Upper lobe of left lung (tissue), 6 donors: ENCODE measurements around the gene TXNRD1. TPM values are rescaled to one million over a fixed set of nuclear protein-coding genes. Genes with fewer than 3 reads are reported as not detected.

Source experiments
- ATAC-seq, 2 donors: fragments of 200-7000 bp; cut with Tn5 transposase; one replicate each; pipeline ENCODE4 v1.9.1; 2022; ENCODE audit warnings: mild to moderate bottlenecking in 2 of 2, moderate library complexity in 2 of 2; ENCODE audit not compliant: low FRiP score in 2 of 2
- DNase-seq, 2 donors: peaks; one replicate each; pipeline ENCODE4 v3.0.0-alpha.2; 2019 to 2020
- H3K27ac ChIP-seq, 4 donors: fragments of 200-600 bp; sonication (generic); one replicate each; pipeline ENCODE4 v1.5.1; 2016 to 2019
- H3K27me3 ChIP-seq, 4 donors: fragments of 200-600 bp; sonication (generic); one replicate each; pipeline ENCODE4 v1.5.1; 2017 to 2019
- H3K36me3 ChIP-seq, 4 donors: fragments of 200-600 bp; sonication (generic); one replicate each; pipeline ENCODE4 v1.5.1; 2016 to 2019
- H3K4me1 ChIP-seq, 4 donors: fragments of 200-600 bp; sonication (generic); one replicate each; pipeline ENCODE4 v1.5.1; 2018 to 2019
- H3K4me3 ChIP-seq, 4 donors: fragments of 200-600 bp; sonication (generic); one replicate each; pipeline ENCODE4 v1.5.1; 2017 to 2019; ENCODE audit warnings: mild to moderate bottlenecking in 2 of 4, moderate library complexity in 1 of 4
- H3K9me3 ChIP-seq, 4 donors: fragments of 200-600 bp; sonication (generic); one replicate each; pipeline ENCODE4 v1.5.1; 2018 to 2019
- EP300 ChIP-seq, 4 donors: sonication (generic); formaldehyde crosslinking; IDR thresholded peaks; one replicate each; pipeline ENCODE4 v1.5.1; 2017; ENCODE audit warnings: antibody characterized with exemption in 4 of 4, control low read depth in 2 of 4
- POLR2A ChIP-seq, 4 donors: fragments of 450-650 bp; IDR thresholded peaks; one replicate each; pipeline ENCODE4 v1.5.1; 2016 to 2017; ENCODE audit warnings: antibody characterized with exemption in 4 of 4, mild to moderate bottlenecking in 2 of 4
- POLR2AphosphoS5 ChIP-seq, 2 donors: sonication (generic); formaldehyde crosslinking; IDR thresholded peaks; one replicate each; pipeline ENCODE4 v1.5.1; 2017; ENCODE audit warnings: antibody characterized with exemption in 2 of 2
- WGBS, 2 donors: methylation state at CpG; one replicate each; pipeline ENCODE4 v1.1.5; 2017 to 2018; 5-methylcytosine and 5-hydroxymethylcytosine counted together
- total RNA-seq, 6 donors: library from RNA; depleted of rRNA in 4 of 6; stranded (reverse); fragments of >200 nt in 4 of 6; gene quantifications; one replicate each; pipeline versions ENCODE4 v1.1.0 to v1.2.1, GENCODE V29; 2016 to 2021
- TF ChIP-seq, protein P1 (sequence below), 6 experiments: fragments of 450-650 bp in 4 of 6; fragments of 200-600 bp in 2 of 6; sonication (generic) in 2 of 6; IDR thresholded peaks; one replicate each; pipeline ENCODE4 v1.5.1; 2016 to 2019; ENCODE audit warnings: antibody characterized with exemption in 6 of 6
- donor health status: DM: no; HTN: no; CAD: no; lungs with moderate emphysema.
- donor health status: DM: no; HTN: yes; CAD: no; lungs with severe emphysema.

Gene TXNRD1
- total RNA-seq, 6 donors from 2014 or later, result 124 to 381 (median 162) TPM

DNA sequence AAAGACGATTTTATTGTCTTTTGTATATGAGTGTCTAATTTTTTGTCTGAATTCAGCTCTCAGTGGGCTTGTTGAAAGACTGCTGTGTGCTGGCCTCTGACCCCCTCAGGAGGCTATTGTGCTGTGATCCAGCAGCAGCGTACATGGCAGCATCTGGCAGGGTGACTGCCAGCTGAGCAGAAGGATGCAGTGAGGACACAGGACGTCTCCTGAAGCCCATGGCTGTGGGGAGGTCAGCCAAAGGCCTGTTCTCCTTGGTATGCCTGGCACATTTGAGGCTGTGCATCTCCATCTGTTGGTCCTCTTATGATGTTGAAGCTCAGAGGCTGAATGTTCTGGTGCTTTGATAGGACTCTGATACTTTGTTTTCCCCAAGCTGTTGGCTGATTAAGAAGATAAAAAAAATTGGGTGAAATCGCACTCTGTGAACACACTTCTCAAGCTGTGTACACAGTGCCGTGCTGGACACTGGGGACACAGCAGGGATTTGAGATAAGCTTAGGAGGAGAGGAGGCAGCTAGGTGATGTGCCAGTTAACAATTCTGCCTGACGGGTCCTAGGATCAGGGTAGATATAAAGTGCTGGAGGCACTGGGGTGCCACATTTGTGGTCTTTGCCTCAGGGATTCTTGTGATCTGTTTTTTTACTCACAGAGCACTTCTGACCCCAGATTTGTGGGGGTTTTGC, 125.5 kb downstream of the TXNRD1 start:
- H3K27me3 ChIP-seq, result no peaks in the 10 kb centered on the region
- WGBS, 2 donors, result 77 to 78% methylated on average over 6 of the region's 6 CpGs
- H3K27ac ChIP-seq, result no peak overlapping the region
- no peak overlapping the region for H3K4me3 ChIP-seq
- no peak for DNase-seq
- TF ChIP-seq EP300 (IDR thresholded peaks at IDR 0.05), result no peak
- TF ChIP-seq, protein P1, sequence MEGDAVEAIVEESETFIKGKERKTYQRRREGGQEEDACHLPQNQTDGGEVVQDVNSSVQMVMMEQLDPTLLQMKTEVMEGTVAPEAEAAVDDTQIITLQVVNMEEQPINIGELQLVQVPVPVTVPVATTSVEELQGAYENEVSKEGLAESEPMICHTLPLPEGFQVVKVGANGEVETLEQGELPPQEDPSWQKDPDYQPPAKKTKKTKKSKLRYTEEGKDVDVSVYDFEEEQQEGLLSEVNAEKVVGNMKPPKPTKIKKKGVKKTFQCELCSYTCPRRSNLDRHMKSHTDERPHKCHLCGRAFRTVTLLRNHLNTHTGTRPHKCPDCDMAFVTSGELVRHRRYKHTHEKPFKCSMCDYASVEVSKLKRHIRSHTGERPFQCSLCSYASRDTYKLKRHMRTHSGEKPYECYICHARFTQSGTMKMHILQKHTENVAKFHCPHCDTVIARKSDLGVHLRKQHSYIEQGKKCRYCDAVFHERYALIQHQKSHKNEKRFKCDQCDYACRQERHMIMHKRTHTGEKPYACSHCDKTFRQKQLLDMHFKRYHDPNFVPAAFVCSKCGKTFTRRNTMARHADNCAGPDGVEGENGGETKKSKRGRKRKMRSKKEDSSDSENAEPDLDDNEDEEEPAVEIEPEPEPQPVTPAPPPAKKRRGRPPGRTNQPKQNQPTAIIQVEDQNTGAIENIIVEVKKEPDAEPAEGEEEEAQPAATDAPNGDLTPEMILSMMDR (IDR thresholded peaks at IDR 0.05), result no peak
- TF ChIP-seq POLR2AphosphoS5 (IDR thresholded peaks at IDR 0.05), result no peak
- TF ChIP-seq POLR2A (IDR thresholded peaks at IDR 0.05), result no peak
- H3K4me1 ChIP-seq, result no peaks in the 10 kb centered on the region
- no peaks in the 10 kb centered on the region for H3K9me3 ChIP-seq
- ATAC-seq, result no peak
- H3K36me3 ChIP-seq, result peaks cover 48 to 100% (median 73%) of the 10 kb centered on the region in 4 donors

DNA sequence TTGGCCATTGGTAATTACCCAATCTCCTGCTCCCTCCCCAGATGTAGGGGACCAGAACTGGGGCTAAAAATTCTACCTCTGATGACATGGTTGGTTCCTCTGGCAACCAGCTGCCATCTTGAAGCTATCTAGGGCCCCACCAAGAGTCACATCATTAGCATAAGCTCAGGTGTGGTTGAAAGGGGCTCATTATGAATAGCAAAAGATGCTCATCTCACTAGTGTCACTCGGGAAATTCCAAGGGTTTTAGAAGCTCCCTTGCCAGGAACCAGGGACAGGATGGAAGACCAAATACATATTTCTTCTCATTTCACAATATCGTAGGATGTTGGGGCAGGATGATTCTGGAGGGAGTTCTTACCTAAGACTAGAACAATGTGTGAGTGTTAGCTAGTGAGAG, 126.6 kb downstream of the TXNRD1 start:
- no peak for TF ChIP-seq EP300 (IDR thresholded peaks at IDR 0.05)
- no peak for TF ChIP-seq POLR2A (IDR thresholded peaks at IDR 0.05)
- TF ChIP-seq, protein P1 (IDR thresholded peaks at IDR 0.05), result no peak
- TF ChIP-seq POLR2AphosphoS5 (IDR thresholded peaks at IDR 0.05), result no peak
- no peaks in the 10 kb centered on the region for H3K9me3 ChIP-seq
- no peak overlapping the region for H3K4me3 ChIP-seq
- ATAC-seq, result no peak
- 93 to 100% methylated on average over 2 of the region's 2 CpGs for WGBS, 2 donors
- no peaks in the 10 kb centered on the region for H3K27me3 ChIP-seq
- H3K36me3 ChIP-seq, result peaks cover 41 to 99% (median 68%) of the 10 kb centered on the region in 4 donors
- DNase-seq, result no peak
- no peaks in the 10 kb centered on the region for H3K4me1 ChIP-seq
- H3K27ac ChIP-seq, result no peak overlapping the region

DNA sequence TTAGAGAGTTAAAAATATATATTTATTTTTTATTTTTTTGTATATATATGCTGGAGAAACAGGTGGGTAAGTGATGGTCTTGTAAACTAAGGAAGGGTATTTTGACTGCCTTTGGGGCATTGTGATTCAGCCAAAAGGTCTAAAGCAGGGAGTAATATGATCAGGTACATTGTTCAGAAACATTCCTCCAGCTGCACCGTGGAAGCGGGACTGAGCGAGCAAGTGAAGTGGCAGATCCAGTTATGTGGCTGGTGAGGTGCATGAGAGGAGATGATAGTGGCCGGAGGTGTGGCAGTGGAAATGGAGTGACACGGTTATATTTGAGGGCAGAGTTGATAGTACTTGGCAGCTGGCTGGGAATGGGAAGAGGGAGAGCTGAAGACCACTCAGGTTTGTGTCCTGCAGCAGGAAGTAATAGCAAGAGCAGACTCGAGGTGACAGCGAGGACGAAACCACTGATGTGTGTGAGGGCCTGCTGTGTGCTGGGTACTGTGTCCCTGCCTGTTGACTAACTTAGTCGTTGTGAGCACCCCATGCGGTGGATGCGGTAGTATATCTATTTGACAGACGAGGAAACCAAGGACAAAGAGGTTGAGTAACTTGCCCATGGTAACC, 127.2 kb downstream of the TXNRD1 start:
- ATAC-seq (no peak), DNase-seq (no peak)
- 87% methylated on average over 12 of the region's 12 CpGs for WGBS, 2 donors
- H3K9me3 ChIP-seq, result no peaks in the 10 kb centered on the region
- no peaks in the 10 kb centered on the region for H3K4me1 ChIP-seq
- H3K4me3 ChIP-seq, result no peak overlapping the region
- peaks cover 37 to 99% (median 69%) of the 10 kb centered on the region in 4 donors for H3K36me3 ChIP-seq
- TF ChIP-seq EP300 (IDR thresholded peaks at IDR 0.05) (no peak), POLR2AphosphoS5 (IDR thresholded peaks at IDR 0.05) (no peak), POLR2A (IDR thresholded peaks at IDR 0.05) (no peak)
- TF ChIP-seq, protein P1 (IDR thresholded peaks at IDR 0.05), result no peak
- no peaks in the 10 kb centered on the region for H3K27me3 ChIP-seq
- no peak overlapping the region for H3K27ac ChIP-seq

DNA sequence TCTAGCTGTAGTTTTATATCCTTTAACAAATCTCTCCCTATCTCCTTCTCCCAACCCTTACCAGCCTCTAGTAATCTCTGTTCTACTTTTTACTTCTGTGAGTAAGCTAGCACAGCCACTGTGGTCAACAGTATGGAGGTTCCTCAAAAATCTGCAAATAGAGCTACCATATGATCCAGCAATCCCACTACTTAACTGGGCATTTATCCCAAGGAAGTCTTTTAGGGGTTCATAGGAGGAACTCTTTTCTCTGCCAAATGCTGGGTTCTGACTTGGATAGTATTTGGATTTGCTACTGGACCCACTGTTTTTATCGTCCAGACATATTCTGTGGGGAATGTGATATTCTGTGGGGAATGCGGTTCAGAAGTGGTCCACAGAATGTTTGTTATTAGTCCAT, 129.1 kb downstream of the TXNRD1 start:
- no peak for TF ChIP-seq EP300 (IDR thresholded peaks at IDR 0.05)
- no peak for TF ChIP-seq POLR2A (IDR thresholded peaks at IDR 0.05)
- TF ChIP-seq, protein P1 (IDR thresholded peaks at IDR 0.05), result no peak
- TF ChIP-seq POLR2AphosphoS5 (IDR thresholded peaks at IDR 0.05), result no peak
- Histone ChIP-seq H3K36me3 (peaks cover 38 to 99% (median 70%) of the 10 kb centered on the region in 4 donors), H3K9me3 (no peaks in the 10 kb centered on the region), H3K27me3 (no peaks in the 10 kb centered on the region), H3K4me3 (no peak overlapping the region), H3K4me1 (no peaks in the 10 kb centered on the region), H3K27ac (no peak overlapping the region)
- DNase-seq, result no peak
- 87 to 89% methylated on average over 2 of the region's 2 CpGs for WGBS, 2 donors
- ATAC-seq, result no peak
